Thymus (tissue), 11 donors: ENCODE results near the gene FXYD7. TPM values are rescaled to one million over a fixed set of nuclear protein-coding genes. Genes with fewer than 3 reads are reported as not detected.

Experiments used
- DNase-seq, 9 donors: peaks; one replicate each; pipeline ENCODE4 v3.0.0-alpha.2; 2013; ENCODE audit warnings: low spot score in 9 of 9, low read depth in 6 of 9, missing footprints in 1 of 9
- H3K27ac ChIP-seq, 2 donors: one replicate each; pipeline ENCODE4 v1.5.1; 2013; ENCODE audit warnings: control low read depth in 1 of 2, low read depth in 1 of 2, low read length in 1 of 2, mild to moderate bottlenecking in 1 of 2, moderate library complexity in 1 of 2
- H3K27me3 ChIP-seq, 2 donors: one replicate each; pipeline ENCODE4 v1.5.1; 2013; ENCODE audit warnings: low read length in 1 of 2; ENCODE audit not compliant: control insufficient read depth in 2 of 2, insufficient read depth in 1 of 2
- H3K36me3 ChIP-seq, 2 donors: one replicate each; pipeline ENCODE4 v1.5.1; 2013; ENCODE audit warnings: low read length in 1 of 2, mild to moderate bottlenecking in 1 of 2, moderate library complexity in 1 of 2; ENCODE audit not compliant: control insufficient read depth in 2 of 2, insufficient read depth in 2 of 2
- H3K4me1 ChIP-seq, 2 donors: one replicate each; pipeline ENCODE4 v1.5.1; 2013; ENCODE audit warnings: low read length in 2 of 2; ENCODE audit not compliant: control insufficient read depth in 2 of 2, insufficient read depth in 2 of 2
- H3K4me3 ChIP-seq, 2 donors: one replicate each; pipeline ENCODE4 v1.5.1; 2013; ENCODE audit warnings: low read length in 2 of 2, control low read depth in 1 of 2, mild to moderate bottlenecking in 1 of 2
- H3K9me3 ChIP-seq, 2 donors: one replicate each; pipeline ENCODE4 v1.5.1; 2013; ENCODE audit warnings: low read length in 1 of 2, mild to moderate bottlenecking in 1 of 2; ENCODE audit not compliant: control insufficient read depth in 2 of 2, insufficient read depth in 1 of 2
- WGBS: extraction: QIAGEN DNeasy Blood & Tissue Kit; methylation state at CpG from one replicate; pipeline ENCODE4 v1.1.7; 2013; 5-methylcytosine and 5-hydroxymethylcytosine counted together
- polyA plus RNA-seq: library from polyadenylated mRNA; stranded (reverse); fragments of 200-250 nt; gene quantifications from one replicate; pipeline ENCODE4 v1.2.3, GENCODE V29; 2013
- total RNA-seq: library from RNA; stranded (reverse); fragments of 120-200 nt; gene quantifications from one replicate; pipeline ENCODE4 v1.2.4, GENCODE V29; 2013
- donor health status: healthy.

The FXYD7 gene
- total and polyA plus RNA-seq, 2 donors: 1.9 TPM; not detected in 1

DNA sequence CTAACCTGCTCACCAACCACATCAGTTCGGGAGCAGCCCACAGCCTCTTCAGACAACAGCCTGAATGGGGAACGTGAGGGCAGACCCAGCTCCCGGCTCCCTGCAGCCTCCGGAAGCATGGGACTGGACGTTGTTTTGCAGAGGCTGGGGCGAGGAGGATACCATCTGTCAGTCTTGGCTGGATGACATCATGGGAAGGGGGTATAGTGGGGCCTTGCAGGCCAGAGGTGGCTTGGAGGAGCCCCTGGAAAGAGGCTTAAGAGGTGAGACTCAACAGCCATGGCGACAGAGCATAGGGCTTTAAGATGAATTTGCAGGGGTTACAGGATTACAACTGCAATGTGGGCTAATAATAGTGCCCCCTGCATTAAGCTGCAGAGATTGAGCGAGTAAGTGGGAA is 25.9 kb upstream of the FXYD7 start:
- Histone ChIP-seq H3K27me3 (peaks cover 0 to 9% of the 10 kb centered on the region in 2 donors), H3K27ac (no peak overlapping the region), H3K4me3 (no peak overlapping the region), H3K36me3 (no peaks in the 10 kb centered on the region), H3K4me1 (peaks cover 3 to 22% of the 10 kb centered on the region in 2 donors), H3K9me3 (no peaks in the 10 kb centered on the region)
- WGBS: 79% methylated on average over 8 of the region's 8 CpGs
- no peak for DNase-seq

DNA sequence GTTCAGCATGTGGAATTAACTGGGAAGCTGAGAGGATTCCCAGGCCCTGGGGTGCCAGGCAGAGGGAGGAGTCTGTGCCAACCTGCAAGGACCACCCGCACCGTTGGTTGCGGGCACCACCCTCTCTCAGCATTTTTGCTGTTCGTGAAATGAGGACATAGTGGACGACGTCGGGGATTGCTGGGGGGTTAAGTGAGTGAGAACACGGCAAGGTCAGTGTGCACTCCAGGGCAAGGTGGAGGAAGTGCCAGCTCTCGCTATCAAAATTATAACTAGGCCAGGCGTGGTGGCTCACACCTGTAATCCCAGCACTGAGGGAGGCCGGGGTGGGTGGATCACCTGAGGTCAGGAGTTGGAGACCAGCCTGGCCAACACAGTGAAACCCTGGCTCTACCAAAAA is 25.3 kb upstream of the FXYD7 start:
- H3K9me3 ChIP-seq: no peaks in the 10 kb centered on the region
- no peaks in the 10 kb centered on the region for H3K36me3 ChIP-seq
- peaks cover 3 to 22% of the 10 kb centered on the region in 2 donors for H3K4me1 ChIP-seq
- H3K4me3 ChIP-seq: no peak overlapping the region
- 87% methylated on average over 11 of the region's 11 CpGs for WGBS
- H3K27me3 ChIP-seq: peaks cover 0 to 9% of the 10 kb centered on the region in 2 donors
- no peak overlapping the region for H3K27ac ChIP-seq
- no peak for DNase-seq

DNA sequence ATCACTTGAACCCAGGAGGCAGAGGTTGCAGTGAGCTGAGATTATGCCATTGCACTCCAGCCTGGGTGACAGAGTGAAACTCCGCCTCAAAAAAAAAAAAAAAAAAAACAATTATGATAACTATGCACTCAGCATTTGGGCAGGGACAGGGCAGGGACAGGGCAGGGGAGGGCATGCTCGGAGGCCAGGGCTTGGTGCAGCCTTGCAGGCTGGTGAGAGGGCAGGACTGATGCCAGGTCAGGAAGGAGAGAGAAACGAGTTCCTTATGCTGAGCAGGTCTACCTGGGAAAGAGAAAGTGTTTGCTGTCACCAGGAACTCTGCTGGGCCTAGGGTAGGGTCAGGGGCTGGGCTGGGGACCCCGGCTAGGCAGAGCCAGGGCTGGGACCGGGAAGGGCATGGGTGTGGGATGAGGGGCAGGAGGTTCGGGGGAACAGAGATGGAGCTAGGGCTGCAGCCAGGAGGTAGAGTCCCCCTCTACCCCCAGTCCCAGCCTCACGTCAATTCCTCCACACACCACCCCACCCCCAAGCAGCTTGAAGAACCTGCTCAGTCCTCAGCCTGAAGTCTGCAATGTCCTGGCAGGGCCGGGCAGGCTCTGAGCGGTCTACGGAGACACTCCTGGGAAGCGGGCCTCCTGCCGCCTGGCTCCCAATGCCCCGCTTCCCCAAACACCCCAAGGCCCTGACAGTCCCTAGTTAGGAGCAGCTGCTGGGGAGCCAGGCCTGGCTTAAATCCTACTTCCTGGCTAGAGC is 24.6 kb upstream of the FXYD7 start:
- peaks cover 3 to 23% of the 10 kb centered on the region in 2 donors for H3K4me1 ChIP-seq

DNA sequence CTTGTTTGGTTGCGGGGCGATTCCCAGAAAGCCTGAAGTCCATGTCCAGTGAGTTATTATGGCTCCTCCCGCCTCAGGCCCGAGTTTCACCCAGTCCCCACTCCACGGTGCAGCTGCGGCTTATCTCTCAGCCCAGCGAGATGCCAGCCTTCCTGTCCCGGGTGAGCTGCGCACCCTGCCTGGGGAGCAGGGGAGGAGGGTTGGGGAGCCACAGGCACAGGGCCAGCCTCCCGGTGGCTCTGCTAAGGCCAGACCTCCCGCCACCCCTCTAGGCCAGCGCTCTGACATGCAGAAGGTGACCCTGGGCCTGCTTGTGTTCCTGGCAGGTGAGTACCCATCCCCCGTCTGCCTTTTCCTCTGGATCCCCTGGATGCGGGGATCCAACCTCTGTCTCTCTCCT is 24.0 kb upstream of the FXYD7 start:
- no peaks in the 10 kb centered on the region for H3K36me3 ChIP-seq
- H3K4me3 ChIP-seq: no peak overlapping the region
- no peak for DNase-seq
- 34% methylated on average over 14 of the region's 14 CpGs for WGBS
- H3K9me3 ChIP-seq: no peaks in the 10 kb centered on the region
- H3K27ac ChIP-seq: no peak overlapping the region
- H3K4me1 ChIP-seq: peaks cover 3 to 25% of the 10 kb centered on the region in 2 donors
- peaks cover 0 to 9% of the 10 kb centered on the region in 2 donors for H3K27me3 ChIP-seq

More for the DNA sequence above, 24.6 kb upstream of the FXYD7 start:
- no peaks in the 10 kb centered on the region for H3K9me3 ChIP-seq
- no peak overlapping the region for H3K4me3 ChIP-seq
- 85% methylated on average over 13 of the region's 13 CpGs for WGBS
- H3K27ac ChIP-seq: peak overlapping the region in 1 of 2 donors; percentile 3
- no peak for DNase-seq
- H3K36me3 ChIP-seq: no peaks in the 10 kb centered on the region
- H3K27me3 ChIP-seq: peaks cover 0 to 9% of the 10 kb centered on the region in 2 donors

DNA sequence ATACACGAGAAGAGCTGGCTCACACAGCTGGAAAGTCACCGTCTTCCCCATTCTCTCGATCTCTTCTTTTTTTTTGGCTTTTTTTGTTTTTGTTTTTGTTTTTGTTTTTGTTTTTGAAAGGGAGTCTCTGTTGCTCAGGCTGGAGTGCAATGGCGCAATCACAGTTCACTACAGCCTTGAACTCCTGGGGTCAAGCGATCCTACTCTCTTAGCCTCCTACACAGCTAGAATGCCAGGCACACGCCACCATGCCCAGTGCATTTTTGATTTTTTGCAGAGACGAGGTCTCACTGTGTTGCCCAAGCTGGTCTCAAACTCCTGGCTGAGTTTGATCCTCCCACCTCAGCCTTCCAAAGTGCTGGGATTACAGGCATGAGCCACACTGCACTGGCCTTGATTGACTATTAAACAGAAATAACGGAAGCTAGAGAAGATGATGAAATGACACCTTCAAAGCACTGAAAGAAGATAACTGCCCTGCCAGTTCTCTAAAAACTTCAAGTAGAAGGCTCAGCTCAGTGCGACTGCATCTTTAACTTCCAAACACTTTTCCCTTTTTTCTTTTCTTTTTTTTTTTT is 23.4 kb upstream of the FXYD7 start:
- Histone ChIP-seq H3K27me3 (peaks cover 0 to 9% of the 10 kb centered on the region in 2 donors), H3K9me3 (peaks cover 0 to under 1% of the 10 kb centered on the region in 2 donors), H3K4me1 (peaks cover 0 to 25% of the 10 kb centered on the region in 2 donors), H3K36me3 (no peaks in the 10 kb centered on the region), H3K4me3 (no peak overlapping the region), H3K27ac (no peak overlapping the region)
- DNase-seq: no peak
- WGBS: 95% methylated on average over 9 of the region's 9 CpGs

DNA sequence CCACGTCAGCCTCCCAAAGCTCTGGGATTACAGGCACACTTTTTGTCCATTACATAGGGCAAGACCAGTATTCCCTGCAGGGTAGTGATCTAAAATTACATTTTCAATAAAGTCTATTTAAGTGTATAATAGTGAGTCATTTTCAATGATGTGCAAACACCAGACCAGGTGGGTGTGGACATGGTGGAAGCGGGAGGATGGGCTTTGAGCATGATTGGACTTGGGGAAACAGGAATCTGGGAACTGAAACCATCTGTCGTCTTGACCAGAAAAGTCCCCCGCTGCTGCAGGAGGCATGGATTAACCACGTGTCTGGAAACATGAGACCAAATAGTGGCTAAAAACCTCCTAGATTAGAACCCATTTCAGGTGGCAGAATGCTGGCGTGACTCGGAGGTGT is 22.6 kb upstream of the FXYD7 start:
- Histone ChIP-seq H3K9me3 (peaks cover 0 to 3% of the 10 kb centered on the region in 2 donors), H3K36me3 (no peaks in the 10 kb centered on the region), H3K27ac (peak overlapping the region; percentile 51 to 76), H3K27me3 (peaks cover 0 to under 1% of the 10 kb centered on the region in 2 donors), H3K4me3 (no peak overlapping the region), H3K4me1 (peaks cover 0 to 24% of the 10 kb centered on the region in 2 donors)
- peak in 1 of 9 donors; percentile 45 for DNase-seq
- WGBS: 88% methylated on average over 7 of the region's 7 CpGs

DNA sequence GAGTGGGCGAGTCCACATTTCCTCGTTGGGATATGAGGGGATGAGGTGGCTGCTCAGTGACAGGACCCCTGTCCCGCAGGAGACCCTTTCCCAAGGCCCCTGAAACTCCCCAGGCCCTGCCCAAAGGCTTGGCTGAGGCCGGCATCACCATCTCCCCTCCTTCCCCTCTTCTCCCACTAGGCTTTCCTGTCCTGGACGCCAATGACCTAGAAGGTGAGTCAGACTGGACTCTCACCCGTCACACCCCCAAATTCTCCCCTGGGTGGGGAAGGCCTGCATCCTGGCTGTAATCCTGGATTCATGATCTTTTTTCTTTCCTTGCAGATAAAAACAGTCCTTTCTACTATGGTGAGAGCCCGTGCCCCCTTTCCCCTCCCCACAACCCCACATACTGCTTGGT is 22.2 kb upstream of the FXYD7 start:
- DNase-seq: no peak
- peaks cover 0 to 24% of the 10 kb centered on the region in 2 donors for H3K4me1 ChIP-seq
- 91% methylated on average over 7 of the region's 7 CpGs for WGBS
- H3K4me3 ChIP-seq: no peak overlapping the region
- H3K36me3 ChIP-seq: no peaks in the 10 kb centered on the region
- H3K9me3 ChIP-seq: peaks cover 0 to 3% of the 10 kb centered on the region in 2 donors
- peak overlapping the region; percentile 51 to 76 for H3K27ac ChIP-seq
- no peaks in the 10 kb centered on the region for H3K27me3 ChIP-seq

DNA sequence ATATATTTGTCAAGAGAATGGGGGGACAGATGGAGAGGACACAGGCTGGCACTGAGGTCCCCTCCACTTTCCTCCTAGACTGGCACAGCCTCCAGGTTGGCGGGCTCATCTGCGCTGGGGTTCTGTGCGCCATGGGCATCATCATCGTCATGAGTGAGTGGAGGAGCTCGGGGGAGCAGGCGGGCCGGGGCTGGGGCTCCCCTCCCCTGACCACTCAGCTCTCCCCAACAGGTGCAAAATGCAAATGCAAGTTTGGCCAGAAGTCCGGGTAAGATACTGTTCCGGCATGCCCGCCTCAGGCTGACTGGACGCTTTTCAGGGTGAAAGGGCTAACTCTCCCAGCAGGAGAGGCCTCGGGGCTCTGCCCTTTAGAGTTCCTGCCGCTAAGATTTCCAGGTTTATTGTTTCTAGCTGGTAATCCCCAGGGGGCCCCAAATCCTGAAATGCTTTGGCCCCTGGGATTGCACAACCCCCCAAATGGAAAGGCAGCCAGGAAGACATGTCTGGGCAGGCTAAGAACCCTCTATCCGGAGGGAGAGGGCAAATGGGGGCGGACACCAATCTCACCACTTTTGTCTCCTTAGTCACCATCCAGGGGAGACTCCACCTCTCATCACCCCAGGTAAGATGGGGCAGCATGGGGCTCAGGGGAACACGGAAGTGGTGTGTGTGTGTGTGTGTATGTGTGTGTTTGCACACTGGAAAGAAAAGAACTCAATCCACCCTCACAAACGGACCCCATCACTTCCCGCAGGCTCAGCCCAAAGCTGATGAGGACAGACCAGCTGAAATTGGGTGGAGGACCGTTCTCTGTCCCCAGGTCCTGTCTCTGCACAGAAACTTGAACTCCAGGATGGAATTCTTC is 20.1 kb upstream of the FXYD7 start:
- peaks cover 0 to 24% of the 10 kb centered on the region in 2 donors for H3K4me1 ChIP-seq

More for the DNA sequence above, 20.1 kb upstream of the FXYD7 start:
- no peak for DNase-seq
- Histone ChIP-seq H3K9me3 (peaks cover 0 to 3% of the 10 kb centered on the region in 2 donors), H3K27ac (no peak overlapping the region), H3K27me3 (no peaks in the 10 kb centered on the region), H3K36me3 (no peaks in the 10 kb centered on the region), H3K4me3 (no peak overlapping the region)
- 94% methylated on average over 19 of the region's 19 CpGs for WGBS
